ENCODE data around the gene VPS8. TPM values are rescaled to one million over a fixed set of nuclear protein-coding genes. Genes with fewer than 3 reads are reported as not detected.

VPS8 gene
- total RNA-seq, 2 experiments from 2014 or later, result 32.7 to 33.7 TPM

GRCh38 chr3:184772667-184773272, 39.2 kb upstream of the VPS8 start:
- H3K36me3 Mint-ChIP-seq (ENCODE audit: low read depth), result no peaks in the 10 kb centered on the region
- no peaks in the 10 kb centered on the region for H3K9me3 Mint-ChIP-seq
- peaks cover under 1% of the 10 kb centered on the region for H3K27me3 Mint-ChIP-seq (ENCODE audit: low read depth)
- no peak overlapping the region for H3K4me3 Mint-ChIP-seq
- no peak for DNase-seq
- intact Hi-C loops (cut with micrococcal nuclease), result no loop called here
- H3K27ac Mint-ChIP-seq, result no peak overlapping the region
- H3K4me1 Mint-ChIP-seq (ENCODE audit: low read depth), result no peaks in the 10 kb centered on the region
- CTCF ChIA-PET, result interaction anchor here (0.7 to 2.8 kb wide), 4 partner anchors 37 to 231 kb away, joined by 4 to 14 read pairs (median 4); partner anchors contain the start of gene EPHB3

- Mint-ChIP-seq H3K27ac (no peak overlapping the region), H3K36me3 (ENCODE audit: low read depth) (no peaks in the 10 kb centered on the region), H3K9me3 (no peaks in the 10 kb centered on the region), H3K4me1 (ENCODE audit: low read depth) (no peaks in the 10 kb centered on the region), H3K4me3 (no peak overlapping the region), H3K27me3 (ENCODE audit: low read depth) (peaks cover 6% of the 10 kb centered on the region)
- DNase-seq, result no peak
- CTCF ChIA-PET, result interaction anchor here (0.7 to 2.8 kb wide), 5 partner anchors 36 to 232 kb away, joined by 3 to 14 read pairs (median 4); partner anchors contain the start of gene EPHB3
- intact Hi-C loops (cut with micrococcal nuclease), result no loop called here
These were observed 38.4 kb upstream of the VPS8 start for GRCh38 chr3:184773283-184774186.

GRCh38 chr3:184776916-184777315, 35.0 kb upstream of the VPS8 start:
- H3K36me3 Mint-ChIP-seq (ENCODE audit: low read depth), result no peaks in the 10 kb centered on the region
- DNase-seq, result no peak
- intact Hi-C loops (cut with micrococcal nuclease), result loop anchor here (1.0 to 5.0 kb wide), 6 partner anchors 26 to 415 kb away; partner anchors contain the start of genes CLCN2, EPHB3 and POLR2H
- H3K9me3 Mint-ChIP-seq, result no peaks in the 10 kb centered on the region
- no peak overlapping the region for H3K27ac Mint-ChIP-seq
- H3K4me3 Mint-ChIP-seq, result no peak overlapping the region
- H3K27me3 Mint-ChIP-seq (ENCODE audit: low read depth), result peaks cover 7% of the 10 kb centered on the region
- H3K4me1 Mint-ChIP-seq (ENCODE audit: low read depth), result no peaks in the 10 kb centered on the region
- CTCF ChIA-PET, result interaction anchor here (0.9 to 2.6 kb wide), 12 partner anchors 10 to 307 kb away, joined by 3 to 13 read pairs (median 4); no protein-coding TSS in a partner anchor

GRCh38 chr3:184777566-184778356, 34.2 kb upstream of the VPS8 start:
- peaks cover 7% of the 10 kb centered on the region for H3K27me3 Mint-ChIP-seq (ENCODE audit: low read depth)
- intact Hi-C loops (cut with micrococcal nuclease), result loop anchor here (1.0 to 5.0 kb wide), 6 partner anchors 26 to 415 kb away; partner anchors contain the start of genes CLCN2, EPHB3 and POLR2H
- peak; percentile 94 for DNase-seq
- H3K4me3 Mint-ChIP-seq, result no peak overlapping the region
- H3K4me1 Mint-ChIP-seq (ENCODE audit: low read depth), result no peaks in the 10 kb centered on the region
- no peaks in the 10 kb centered on the region for H3K36me3 Mint-ChIP-seq (ENCODE audit: low read depth)
- H3K27ac Mint-ChIP-seq, result no peak overlapping the region
- CTCF ChIA-PET, result interaction anchor here (0.5 to 2.6 kb wide), 21 partner anchors 11 to 308 kb away, joined by 3 to 13 read pairs (median 4); partner anchors contain the start of gene VPS8
- H3K9me3 Mint-ChIP-seq, result no peaks in the 10 kb centered on the region

GRCh38 chr3:184778426-184779332, 33.3 kb upstream of the VPS8 start:
- H3K9me3 Mint-ChIP-seq, result no peaks in the 10 kb centered on the region
- peaks cover 7% of the 10 kb centered on the region for H3K27me3 Mint-ChIP-seq (ENCODE audit: low read depth)
- no peak overlapping the region for H3K4me3 Mint-ChIP-seq
- no peak for DNase-seq
- H3K36me3 Mint-ChIP-seq (ENCODE audit: low read depth), result no peaks in the 10 kb centered on the region
- intact Hi-C loops (cut with micrococcal nuclease), result loop anchor here (5.0 kb wide), 2 partner anchors 311 to 416 kb away; partner anchors contain the start of genes CLCN2 and POLR2H
- no peak overlapping the region for H3K27ac Mint-ChIP-seq
- CTCF ChIA-PET, result interaction anchor here (0.5 to 2.6 kb wide), 23 partner anchors 8 to 407 kb away, joined by 3 to 13 read pairs (median 4); partner anchors contain the start of gene VPS8
- no peaks in the 10 kb centered on the region for H3K4me1 Mint-ChIP-seq (ENCODE audit: low read depth)

GRCh38 chr3:184780981-184781515, 30.9 kb upstream of the VPS8 start:
- H3K9me3 Mint-ChIP-seq, result no peaks in the 10 kb centered on the region
- H3K4me1 Mint-ChIP-seq (ENCODE audit: low read depth), result peaks cover 15% of the 10 kb centered on the region
- H3K27ac Mint-ChIP-seq, result no peak overlapping the region
- CTCF ChIA-PET, result interaction anchor here (1.2 kb wide), 1 partner anchor 220 kb away, joined by 4 read pairs; no protein-coding TSS in a partner anchor
- H3K4me3 Mint-ChIP-seq, result no peak overlapping the region
- DNase-seq, result no peak
- peaks cover 7% of the 10 kb centered on the region for H3K27me3 Mint-ChIP-seq (ENCODE audit: low read depth)
- intact Hi-C loops (cut with micrococcal nuclease), result no loop called here
- H3K36me3 Mint-ChIP-seq (ENCODE audit: low read depth), result no peaks in the 10 kb centered on the region

- no peak for DNase-seq
- no peak overlapping the region for H3K27ac Mint-ChIP-seq
- H3K36me3 Mint-ChIP-seq (ENCODE audit: low read depth), result no peaks in the 10 kb centered on the region
- H3K4me1 Mint-ChIP-seq (ENCODE audit: low read depth), result peaks cover 23% of the 10 kb centered on the region
- H3K9me3 Mint-ChIP-seq, result no peaks in the 10 kb centered on the region
- CTCF ChIA-PET, result interaction anchor here (2.2 kb wide), 1 partner anchor 221 kb away, joined by 11 read pairs; the partner anchor contains the start of gene EPHB3
- H3K4me3 Mint-ChIP-seq, result no peak overlapping the region
- intact Hi-C loops (cut with micrococcal nuclease), result no loop called here
- H3K27me3 Mint-ChIP-seq (ENCODE audit: low read depth), result peaks cover 7% of the 10 kb centered on the region
These were observed 30.2 kb upstream of the VPS8 start for GRCh38 chr3:184781801-184782200.

GRCh38 chr3:184783319-184783718, 28.6 kb upstream of the VPS8 start:
- Mint-ChIP-seq H3K9me3 (no peaks in the 10 kb centered on the region), H3K27me3 (ENCODE audit: low read depth) (peaks cover 4% of the 10 kb centered on the region), H3K4me1 (ENCODE audit: low read depth) (peaks cover 25% of the 10 kb centered on the region), H3K36me3 (ENCODE audit: low read depth) (no peaks in the 10 kb centered on the region), H3K4me3 (no peak overlapping the region), H3K27ac (no peak overlapping the region)
- CTCF ChIA-PET, result interaction anchor here (2.2 kb wide), 1 partner anchor 222 kb away, joined by 11 read pairs; the partner anchor contains the start of gene EPHB3
- intact Hi-C loops (cut with micrococcal nuclease), result no loop called here
- no peak for DNase-seq

GRCh38 chr3:184784731-184785500, 27.1 kb upstream of the VPS8 start:
- Mint-ChIP-seq H3K4me3 (no peak overlapping the region), H3K4me1 (ENCODE audit: low read depth) (peaks cover 25% of the 10 kb centered on the region), H3K9me3 (no peaks in the 10 kb centered on the region), H3K36me3 (ENCODE audit: low read depth) (no peaks in the 10 kb centered on the region), H3K27me3 (ENCODE audit: low read depth) (no peaks in the 10 kb centered on the region), H3K27ac (no peak overlapping the region)
- intact Hi-C loops (cut with micrococcal nuclease), result no loop called here
- CTCF ChIA-PET, result interaction anchor here (0.9 to 3.1 kb wide), 4 partner anchors 19 to 242 kb away, joined by 3 to 23 read pairs (median 4); no protein-coding TSS in a partner anchor
- no peak for DNase-seq

- no peak for DNase-seq
- Mint-ChIP-seq H3K27me3 (ENCODE audit: low read depth) (no peaks in the 10 kb centered on the region), H3K27ac (no peak overlapping the region), H3K4me1 (ENCODE audit: low read depth) (peaks cover 25% of the 10 kb centered on the region), H3K4me3 (no peak overlapping the region), H3K9me3 (no peaks in the 10 kb centered on the region), H3K36me3 (ENCODE audit: low read depth) (no peaks in the 10 kb centered on the region)
- intact Hi-C loops (cut with micrococcal nuclease), result no loop called here
- CTCF ChIA-PET, result interaction anchor here (0.6 to 3.1 kb wide), 5 partner anchors 15 to 229 kb away, joined by 3 to 23 read pairs (median 3); no protein-coding TSS in a partner anchor
These were observed 26.1 kb upstream of the VPS8 start for GRCh38 chr3:184785890-184786279.

Data from activated naive CD4-positive, alpha-beta T cell treated with anti-CD3 and anti-CD28 coated beads for 36 hours (primary cell).